AG09319 (cell line): ENCODE measurements around the gene ODAM.
A peak's percentile ranks its signal among the peaks of the same experiment; 100 is the strongest.

Source experiments
- DNase-seq: peaks from one replicate; pipeline ENCODE4 v3.0.0-alpha.2; 2010; ENCODE audit warnings: low read depth; ENCODE audit errors: extremely low read depth
- TF ChIP-seq, protein P1 (sequence below): IDR thresholded peaks from 2 replicates; pipeline ENCODE4 v1.5.1; 2011; ENCODE audit warnings: low read depth, mild to moderate bottlenecking, inconsistent platforms, low read length, moderate library complexity

Gene ODAM

DNA sequence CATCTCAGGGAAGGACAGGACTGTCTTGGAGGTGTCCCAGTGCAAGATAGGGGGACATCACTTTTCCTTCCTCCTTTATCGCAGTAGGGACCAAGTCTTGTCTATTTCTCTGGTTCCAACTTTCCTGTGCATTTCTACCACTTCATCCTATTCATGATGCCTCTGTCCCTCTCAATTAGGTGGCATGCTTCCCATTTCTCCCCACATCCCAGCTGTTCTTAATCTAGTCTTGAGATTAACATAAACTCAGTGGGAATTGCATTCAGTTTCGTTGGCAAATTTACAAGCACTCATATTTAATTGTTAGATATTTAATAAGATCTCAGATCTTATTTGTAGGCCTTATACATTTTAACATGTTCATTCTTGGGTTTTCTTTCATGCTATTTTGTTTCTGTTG, 15.7 kb upstream of the ODAM start:
- no peak for DNase-seq

GRCh38 chr4:70181864-70182263, 13.7 kb upstream of the ODAM start:
- no peak for DNase-seq
- TF ChIP-seq, protein P1, sequence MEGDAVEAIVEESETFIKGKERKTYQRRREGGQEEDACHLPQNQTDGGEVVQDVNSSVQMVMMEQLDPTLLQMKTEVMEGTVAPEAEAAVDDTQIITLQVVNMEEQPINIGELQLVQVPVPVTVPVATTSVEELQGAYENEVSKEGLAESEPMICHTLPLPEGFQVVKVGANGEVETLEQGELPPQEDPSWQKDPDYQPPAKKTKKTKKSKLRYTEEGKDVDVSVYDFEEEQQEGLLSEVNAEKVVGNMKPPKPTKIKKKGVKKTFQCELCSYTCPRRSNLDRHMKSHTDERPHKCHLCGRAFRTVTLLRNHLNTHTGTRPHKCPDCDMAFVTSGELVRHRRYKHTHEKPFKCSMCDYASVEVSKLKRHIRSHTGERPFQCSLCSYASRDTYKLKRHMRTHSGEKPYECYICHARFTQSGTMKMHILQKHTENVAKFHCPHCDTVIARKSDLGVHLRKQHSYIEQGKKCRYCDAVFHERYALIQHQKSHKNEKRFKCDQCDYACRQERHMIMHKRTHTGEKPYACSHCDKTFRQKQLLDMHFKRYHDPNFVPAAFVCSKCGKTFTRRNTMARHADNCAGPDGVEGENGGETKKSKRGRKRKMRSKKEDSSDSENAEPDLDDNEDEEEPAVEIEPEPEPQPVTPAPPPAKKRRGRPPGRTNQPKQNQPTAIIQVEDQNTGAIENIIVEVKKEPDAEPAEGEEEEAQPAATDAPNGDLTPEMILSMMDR, result no peak

More for the DNA sequence above, 15.7 kb upstream of the ODAM start:
- TF ChIP-seq, protein P1, result no peak

DNA sequence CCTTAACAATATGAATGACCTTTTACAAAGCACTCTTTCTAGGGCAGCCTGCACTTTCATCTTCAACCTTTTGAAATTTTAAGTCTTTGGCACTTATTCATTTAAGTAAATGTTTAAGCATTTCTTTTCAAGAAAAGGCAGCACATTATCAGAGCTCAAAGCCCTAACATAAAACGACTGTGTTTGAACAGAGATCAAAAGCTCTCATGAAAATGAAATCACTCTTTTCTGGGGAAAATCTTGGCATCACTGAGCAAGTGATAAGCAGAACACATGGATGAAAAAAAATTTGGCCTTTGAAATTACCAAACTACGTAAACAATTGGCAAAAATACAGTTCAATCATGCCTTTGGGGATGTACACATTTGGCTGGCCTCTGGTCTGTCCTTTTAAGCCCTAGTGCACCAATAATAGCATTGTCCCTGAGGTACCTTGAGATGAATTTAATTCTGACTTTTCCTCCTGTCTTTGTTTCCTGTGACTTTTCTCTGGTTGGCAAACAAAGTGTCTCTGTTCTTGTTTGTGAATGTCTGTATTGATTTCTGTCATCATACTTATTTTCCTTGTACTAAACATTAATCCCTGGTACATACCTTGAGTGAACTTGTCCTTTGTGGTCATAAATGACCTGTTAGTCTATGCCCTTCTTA, 12.9 kb upstream of the ODAM start:
- TF ChIP-seq, protein P1, result no peak
- no peak for DNase-seq

- TF ChIP-seq, protein P1, result peak; percentile 61
- peak; percentile 8 for DNase-seq
These were observed 12.2 kb upstream of the ODAM start for GRCh38 chr4:70183168-70183939.

GRCh38 chr4:70183940-70184246, 11.6 kb upstream of the ODAM start:
- TF ChIP-seq, protein P1, result no peak
- DNase-seq, result no peak

- TF ChIP-seq, protein P1, result no peak
- DNase-seq, result no peak
These were observed 8.3 kb upstream of the ODAM start for GRCh38 chr4:70187216-70187615.

DNA sequence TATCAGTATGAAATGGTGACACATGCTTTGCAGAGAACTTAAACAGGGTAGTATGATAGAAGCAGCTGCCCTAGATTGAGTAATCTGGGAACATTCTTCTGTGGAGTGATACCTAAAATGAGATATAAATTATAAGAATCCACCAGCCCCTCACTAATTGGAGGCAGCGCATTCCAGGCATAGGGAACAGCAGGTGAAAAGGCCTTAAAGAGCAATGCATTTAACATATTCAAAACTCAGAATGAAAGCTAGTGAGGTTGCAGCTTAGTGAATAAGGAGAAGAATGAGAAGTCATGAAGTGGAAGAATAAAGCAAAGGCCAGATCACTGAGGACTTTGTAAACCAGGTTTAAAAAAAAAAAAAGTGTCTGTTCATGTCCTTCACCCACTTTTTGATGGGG, 4.9 kb upstream of the ODAM start:
- TF ChIP-seq, protein P1, result no peak

More for the DNA sequence above, 4.9 kb upstream of the ODAM start:
- no peak for DNase-seq
